Measurements from ENCODE around the gene EIF4H.
"Not testable (repeated sequence)": the region's sequence is repeated elsewhere in the genome, so short reads cannot be mapped to it uniquely, and the experiment has no call there.

EIF4H gene

GRCh38 chr7:74173866-74174605 is at the start of gene EIF4H:
Gene EIF4H (plus strand): TSS chr7:74174356. CDS start chr7:74174384, 28 bp downstream.
- in situ Hi-C loops (cut with HindIII; ENCODE audit: low pct_ligation_motif_present, low pct_unique_long_range_greater_than_20kb, low sequenced_read_pairs) = loop anchor here (10.0 kb wide), 1 partner anchor 109 kb away; no protein-coding TSS in a partner anchor
- DNase-seq = peak; percentile 98

GRCh38 chr7:74126220-74126880 is 47.8 kb upstream of the EIF4H start:
- in situ Hi-C loops (cut with HindIII; ENCODE audit: low pct_ligation_motif_present, low pct_unique_long_range_greater_than_20kb, low sequenced_read_pairs) = no loop called here
- DNase-seq = no peak

- no peak for DNase-seq
- in situ Hi-C loops (cut with HindIII; ENCODE audit: low pct_ligation_motif_present, low pct_unique_long_range_greater_than_20kb, low sequenced_read_pairs) = no loop called here
Measured at GRCh38 chr7:74129887-74130286, 44.3 kb upstream of the EIF4H start.

- in situ Hi-C loops (cut with HindIII; ENCODE audit: low pct_ligation_motif_present, low pct_unique_long_range_greater_than_20kb, low sequenced_read_pairs) = no loop called here
- no peak for DNase-seq
Measured at GRCh38 chr7:74130518-74130917, 43.6 kb upstream of the EIF4H start.

GRCh38 chr7:74134117-74134620 is 40.0 kb upstream of the EIF4H start:
- in situ Hi-C loops (cut with HindIII; ENCODE audit: low pct_ligation_motif_present, low pct_unique_long_range_greater_than_20kb, low sequenced_read_pairs) = no loop called here
- no peak for DNase-seq

GRCh38 chr7:74138334-74138867 is 35.8 kb upstream of the EIF4H start:
- DNase-seq = no peak
- in situ Hi-C loops (cut with HindIII; ENCODE audit: low pct_ligation_motif_present, low pct_unique_long_range_greater_than_20kb, low sequenced_read_pairs) = no loop called here

- DNase-seq = no peak
- in situ Hi-C loops (cut with HindIII; ENCODE audit: low pct_ligation_motif_present, low pct_unique_long_range_greater_than_20kb, low sequenced_read_pairs) = no loop called here
Measured at GRCh38 chr7:74138945-74139843, 35.0 kb upstream of the EIF4H start.

GRCh38 chr7:74141705-74142104 is 32.5 kb upstream of the EIF4H start:
- in situ Hi-C loops (cut with HindIII; ENCODE audit: low pct_ligation_motif_present, low pct_unique_long_range_greater_than_20kb, low sequenced_read_pairs) = no loop called here
- DNase-seq = no peak

- in situ Hi-C loops (cut with HindIII; ENCODE audit: low pct_ligation_motif_present, low pct_unique_long_range_greater_than_20kb, low sequenced_read_pairs) = no loop called here
- no peak for DNase-seq
Measured at GRCh38 chr7:74143383-74143782, 30.8 kb upstream of the EIF4H start.

GRCh38 chr7:74148491-74148890 is 25.7 kb upstream of the EIF4H start:
- DNase-seq = no peak
- in situ Hi-C loops (cut with HindIII; ENCODE audit: low pct_ligation_motif_present, low pct_unique_long_range_greater_than_20kb, low sequenced_read_pairs) = no loop called here

- in situ Hi-C loops (cut with HindIII; ENCODE audit: low pct_ligation_motif_present, low pct_unique_long_range_greater_than_20kb, low sequenced_read_pairs) = no loop called here
- DNase-seq = no peak
Measured at GRCh38 chr7:74149071-74149470, 25.1 kb upstream of the EIF4H start.

- DNase-seq = no peak
- in situ Hi-C loops (cut with HindIII; ENCODE audit: low pct_ligation_motif_present, low pct_unique_long_range_greater_than_20kb, low sequenced_read_pairs) = no loop called here
Measured at GRCh38 chr7:74149603-74150002, 24.6 kb upstream of the EIF4H start.

GRCh38 chr7:74153736-74154135 is 20.4 kb upstream of the EIF4H start:
- in situ Hi-C loops (cut with HindIII; ENCODE audit: low pct_ligation_motif_present, low pct_unique_long_range_greater_than_20kb, low sequenced_read_pairs) = no loop called here
- no peak for DNase-seq

GRCh38 chr7:74155810-74156395 is 18.3 kb upstream of the EIF4H start:
- in situ Hi-C loops (cut with HindIII; ENCODE audit: low pct_ligation_motif_present, low pct_unique_long_range_greater_than_20kb, low sequenced_read_pairs) = no loop called here
- DNase-seq = no peak

GRCh38 chr7:74157605-74158004 is 16.6 kb upstream of the EIF4H start:
- DNase-seq = no peak
- in situ Hi-C loops (cut with HindIII; ENCODE audit: low pct_ligation_motif_present, low pct_unique_long_range_greater_than_20kb, low sequenced_read_pairs) = no loop called here

GRCh38 chr7:74164985-74165456 is 9.1 kb upstream of the EIF4H start:
- DNase-seq = peak; percentile 58
- in situ Hi-C loops (cut with HindIII; ENCODE audit: low pct_ligation_motif_present, low pct_unique_long_range_greater_than_20kb, low sequenced_read_pairs) = no loop called here

GRCh38 chr7:74165867-74166593 is 8.1 kb upstream of the EIF4H start:
- DNase-seq = no peak
- in situ Hi-C loops (cut with HindIII; ENCODE audit: low pct_ligation_motif_present, low pct_unique_long_range_greater_than_20kb, low sequenced_read_pairs) = no loop called here

- in situ Hi-C loops (cut with HindIII; ENCODE audit: low pct_ligation_motif_present, low pct_unique_long_range_greater_than_20kb, low sequenced_read_pairs); DNase-seq: not testable (repeated sequence)
Measured at GRCh38 chr7:74167324-74167723, 6.8 kb upstream of the EIF4H start.

All from ACHN (cell line).